H9 (cell line): ENCODE results near the gene RANBP9. TPM values are rescaled to one million over a fixed set of nuclear protein-coding genes. Genes with fewer than 3 reads are reported as not detected.

Experiments
- DNase-seq: peaks from one replicate; pipeline ENCODE4 v3.0.0-alpha.2; 2017
- H2AFZ ChIP-seq: one replicate; pipeline ENCODE4 v1.6.1; 2013; ENCODE audit warnings: mild to moderate bottlenecking, low read length, control low read depth, moderate library complexity
- H2AK5ac ChIP-seq: 2 replicates; pipeline ENCODE4 v1.6.1; 2013; ENCODE audit warnings: low read length, control low read depth, mixed read lengths; ENCODE audit not compliant: insufficient read length
- H2BK120ac ChIP-seq: one replicate; pipeline ENCODE4 v1.6.1; 2013; ENCODE audit warnings: low read depth, mild to moderate bottlenecking, low read length, control low read depth, inconsistent platforms; ENCODE audit not compliant: poor library complexity, severe bottlenecking
- H2BK12ac ChIP-seq: 2 replicates; pipeline ENCODE4 v1.6.1; 2013; ENCODE audit warnings: low read length, control low read depth, mixed read lengths, low read depth; ENCODE audit not compliant: insufficient read length
- H2BK15ac ChIP-seq: 2 replicates; pipeline ENCODE4 v1.6.1; 2013; ENCODE audit warnings: low read depth, low read length, control low read depth
- H2BK20ac ChIP-seq: one replicate; pipeline ENCODE4 v1.6.1; 2013; ENCODE audit warnings: low read depth, mild to moderate bottlenecking, low read length, control low read depth, inconsistent platforms; ENCODE audit not compliant: poor library complexity, severe bottlenecking
- H2BK5ac ChIP-seq: 2 replicates; pipeline ENCODE4 v1.6.1; 2013; ENCODE audit warnings: low read length, control low read depth, mixed read lengths; ENCODE audit not compliant: insufficient read length
- H3K14ac ChIP-seq: 2 replicates; pipeline ENCODE4 v1.6.1; 2013; ENCODE audit warnings: low read length, control low read depth; ENCODE audit not compliant: insufficient read depth
- H3K18ac ChIP-seq: 2 replicates; pipeline ENCODE4 v1.6.1; 2013; ENCODE audit warnings: low read depth, mild to moderate bottlenecking, mixed read lengths, low read length, control low read depth; ENCODE audit not compliant: insufficient read length
- H3K23ac ChIP-seq: 2 replicates; pipeline ENCODE4 v1.6.1; 2013; ENCODE audit warnings: low read length, control low read depth, mixed read lengths, low read depth; ENCODE audit not compliant: insufficient read length
- H3K23me2 ChIP-seq: 2 replicates; pipeline ENCODE4 v1.6.1; 2013; ENCODE audit warnings: low read depth, mild to moderate bottlenecking, mixed read lengths, low read length, control low read depth; ENCODE audit not compliant: insufficient read length, poor library complexity, severe bottlenecking
- H3K27ac ChIP-seq: 2 replicates; pipeline ENCODE4 v1.5.1; 2013; ENCODE audit warnings: low read length, control low read depth, mixed read lengths, low read depth; ENCODE audit not compliant: insufficient read length
- H3K27me3 ChIP-seq: 2 replicates; pipeline ENCODE4 v1.6.1; 2013; ENCODE audit warnings: low read length, control low read depth, inconsistent platforms; ENCODE audit not compliant: insufficient read depth
- H3K4ac ChIP-seq: 2 replicates; pipeline ENCODE4 v1.6.1; 2013; ENCODE audit warnings: low read depth, mild to moderate bottlenecking, control low read depth, inconsistent platforms, low read length, moderate library complexity
- H3K4me1 ChIP-seq: 2 replicates; pipeline ENCODE4 v1.6.1; 2013; ENCODE audit warnings: low read length, control low read depth, inconsistent platforms; ENCODE audit not compliant: insufficient read depth
- H3K4me2 ChIP-seq: 2 replicates; pipeline ENCODE4 v1.6.1; 2013; ENCODE audit warnings: low read length, control low read depth, mixed read lengths; ENCODE audit not compliant: insufficient read length, insufficient read depth
- H3K56ac ChIP-seq: 2 replicates; pipeline ENCODE4 v1.6.1; 2013; ENCODE audit warnings: low read depth, mild to moderate bottlenecking, mixed read lengths, low read length, control low read depth; ENCODE audit not compliant: insufficient read length
- H3K79me1 ChIP-seq: 2 replicates; pipeline ENCODE4 v1.6.1; 2013; ENCODE audit warnings: low read depth, mild to moderate bottlenecking, moderate library complexity, low read length, control low read depth, inconsistent platforms; ENCODE audit not compliant: insufficient read depth, poor library complexity, severe bottlenecking
- H3K79me2 ChIP-seq: 2 replicates; pipeline ENCODE4 v1.6.1; 2013; ENCODE audit warnings: low read length, control low read depth, inconsistent platforms; ENCODE audit not compliant: insufficient read depth
- H3K9ac ChIP-seq: 2 replicates; pipeline ENCODE4 v1.6.1; 2013; ENCODE audit warnings: low read length, control low read depth, mixed read lengths; ENCODE audit not compliant: insufficient read length; ENCODE audit errors: extremely low read depth
- H3K9me3 ChIP-seq: one replicate; pipeline ENCODE4 v1.6.1; 2013; ENCODE audit warnings: low read depth, low read length, inconsistent platforms; ENCODE audit not compliant: control insufficient read depth
- H3T11ph ChIP-seq: one replicate; pipeline ENCODE4 v1.6.1; 2013; ENCODE audit warnings: mild to moderate bottlenecking, low read length, control low read depth, inconsistent platforms
- H4K20me1 ChIP-seq: one replicate; pipeline ENCODE4 v1.6.1; 2013; ENCODE audit not compliant: control insufficient read depth, insufficient read length, insufficient read depth
- H4K5ac ChIP-seq: 2 replicates; pipeline ENCODE4 v1.6.1; 2013; ENCODE audit warnings: low read depth, mild to moderate bottlenecking, mixed read lengths, low read length, control low read depth; ENCODE audit not compliant: insufficient read length
- H4K8ac ChIP-seq: replicated peaks from 2 replicates; pipeline ENCODE4 v1.6.1; 2013; ENCODE audit warnings: low read length, control low read depth, mixed read lengths, low read depth; ENCODE audit not compliant: insufficient read length
- H4K91ac ChIP-seq: 2 replicates; pipeline ENCODE4 v1.6.1; 2013; ENCODE audit warnings: low read depth, mild to moderate bottlenecking, moderate library complexity, mixed read lengths, low read length, control low read depth; ENCODE audit not compliant: insufficient read length
- H3K27ac Mint-ChIP-seq, 3 experiments: 2 replicates in 2 of 3; 3 replicates in 1 of 3; pipeline ENCODE4 v1.8.0; 2020 to 2021; ENCODE audit warnings: mixed read lengths in 3 of 3, mild to moderate bottlenecking in 1 of 3, moderate library complexity in 1 of 3
- H3K27me3 Mint-ChIP-seq: 2 replicates; pipeline ENCODE4 v1.8.0; 2021; ENCODE audit warnings: low read depth, mild to moderate bottlenecking, moderate library complexity, mixed read lengths
- H3K36me3 Mint-ChIP-seq, 3 experiments: 2 replicates in 2 of 3; 3 replicates in 1 of 3; pipeline ENCODE4 v1.8.0; 2020 to 2021; ENCODE audit warnings: low read depth in 3 of 3, mixed read lengths in 3 of 3; ENCODE audit not compliant: insufficient read depth in 1 of 3
- H3K4me1 Mint-ChIP-seq, 2 experiments: 2 replicates each; pipeline ENCODE4 v1.8.0; 2020; ENCODE audit warnings: mixed read lengths in 2 of 2
- H3K4me3 Mint-ChIP-seq, 2 experiments: 2 replicates in 1 of 2; 3 replicates in 1 of 2; pipeline ENCODE4 v1.8.0; 2020 to 2021; ENCODE audit warnings: mild to moderate bottlenecking in 2 of 2, mixed read lengths in 2 of 2, moderate library complexity in 1 of 2
- H3K9me3 Mint-ChIP-seq, 2 experiments: 2 replicates in 1 of 2; 3 replicates in 1 of 2; pipeline ENCODE4 v1.8.0; 2020; ENCODE audit warnings: mild to moderate bottlenecking in 2 of 2, mixed read lengths in 2 of 2, moderate library complexity in 1 of 2
- CTCF ChIP-seq: fragments of 200-600 bp; sonication (generic); conservative IDR thresholded peaks from 3 replicates; pipeline ENCODE4 v1.8.0; 2021; ENCODE audit warnings: antibody characterized with exemption, mild to moderate bottlenecking
- WGBS: extraction: QIAGEN DNeasy Blood & Tissue Kit; methylation state at CpG from one replicate; pipeline ENCODE4 v1.1.7; 2013; ENCODE audit warnings: missing lambda C conversion rate, low lambda C conversion rate, mixed read lengths; ENCODE audit not compliant: insufficient read length; ENCODE audit errors: extremely low coverage; 5-methylcytosine and 5-hydroxymethylcytosine counted together
- total RNA-seq: library from RNA; stranded (reverse); gene quantifications from 2 replicates; pipeline ENCODE4 v1.2.1, GENCODE V29; 2021

Gene RANBP9
- total RNA-seq, 1 experiment from 2014 or later: 37.2 TPM

GRCh38 chr6:13716225-13716954 lies 4.8 kb upstream of the RANBP9 start:
- peaks cover 1% of the 10 kb centered on the region for H3K27me3 Mint-ChIP-seq
- peaks cover 6 to 16% (median 9%) of the 10 kb centered on the region in 3 experiments for H3K36me3 Mint-ChIP-seq

More at GRCh38 chr6:13716225-13716954, 4.8 kb upstream of the RANBP9 start:
- no peak overlapping the region for H3K27ac ChIP-seq
- H3K79me1 ChIP-seq: no peaks in the 10 kb centered on the region
- Mint-ChIP-seq H3K4me1 (peaks cover 6 to 7% of the 10 kb centered on the region in 2 experiments), H3K4me3 (no peak overlapping the region), H3K27ac (no peak overlapping the region), H3K9me3 (peaks cover 11 to 22% of the 10 kb centered on the region in 2 experiments)
- H3T11ph ChIP-seq: no peak overlapping the region
- H2BK120ac ChIP-seq: no peak overlapping the region
- no peak overlapping the region for H2BK5ac ChIP-seq
- H3K9me3 ChIP-seq: no peaks in the 10 kb centered on the region
- H3K4ac ChIP-seq: no peak overlapping the region
- H2BK20ac ChIP-seq: no peak overlapping the region
- TF ChIP-seq CTCF: no peak
- no peak overlapping the region for H4K91ac ChIP-seq
- no peak overlapping the region for H4K8ac ChIP-seq
- H2AK5ac ChIP-seq: no peak overlapping the region
- no peaks in the 10 kb centered on the region for H3K23me2 ChIP-seq
- H2BK15ac ChIP-seq: no peak overlapping the region
- H3K14ac ChIP-seq: no peak overlapping the region
- no peak for DNase-seq
- no peak overlapping the region for H3K9ac ChIP-seq
- H3K56ac ChIP-seq: no peak overlapping the region
- H2BK12ac ChIP-seq: no peak overlapping the region
- H3K27me3 ChIP-seq: no peaks in the 10 kb centered on the region
- no peaks in the 10 kb centered on the region for H3K79me2 ChIP-seq
- no peak overlapping the region for H3K4me2 ChIP-seq
- no peak overlapping the region for H4K5ac ChIP-seq
- no CpG with 5 or more reads among the region's 39 CpGs for WGBS
- H3K18ac ChIP-seq: no peak overlapping the region
- H3K23ac ChIP-seq: no peak overlapping the region
- no peaks in the 10 kb centered on the region for H3K4me1 ChIP-seq
- H4K20me1 ChIP-seq: no peaks in the 10 kb centered on the region
- H2AFZ ChIP-seq: no peak overlapping the region
